ENCODE results near the gene KDM4C. TPM values are rescaled to one million over a fixed set of nuclear protein-coding genes. Genes with fewer than 3 reads are reported as not detected.

KDM4C gene
- polyA plus RNA-seq, 2 of the 4 experiments (the other 2 are of a cell fraction): 9.6 to 15.6 TPM

DNA sequence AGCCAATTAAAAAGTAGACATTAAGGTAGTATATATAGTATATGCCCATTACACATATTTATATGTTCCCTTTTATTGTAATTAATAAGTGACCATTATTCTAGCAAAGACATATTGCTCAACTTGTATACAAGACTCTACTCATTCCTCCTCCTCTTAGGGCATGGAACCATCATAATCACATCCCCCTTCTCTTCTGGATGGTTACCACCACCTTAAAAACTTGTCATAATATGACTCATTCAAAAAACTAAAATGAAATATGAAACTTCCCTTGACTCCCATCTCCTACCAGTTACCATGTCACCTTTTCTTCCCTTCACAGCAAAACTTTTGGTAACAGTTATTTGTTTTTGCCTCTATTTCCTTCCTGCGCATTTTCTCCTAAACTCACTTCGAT lies 438.7 kb downstream of the KDM4C start:
- FAIRE-seq (no peak), DNase-seq (ENCODE audit: low read depth in 1 of 2, low spot score in 1 of 2) (no peak), ATAC-seq (no peak)
- no peak overlapping the region for H3K4me3 ChIP-seq
- TF ChIP-seq E2F6 (IDR thresholded peaks at IDR 0.05; ENCODE audit: borderline replicate concordance, low read depth) (no peak), EHF (CRISPR knock-in tag; IDR thresholded peaks at IDR 0.05) (no peak), GATA3 (IDR thresholded peaks at IDR 0.05; ENCODE audit: borderline replicate concordance) (no peak), POLR2AphosphoS2 (conservative IDR thresholded peaks at IDR 0.05; ENCODE audit: low read length) (no peak), CEBPB (IDR thresholded peaks at IDR 0.05) (no peak), TP53 (CRISPR knock-in tag; IDR thresholded peaks at IDR 0.05) (no peak), ZNF302 (CRISPR knock-in tag; IDR thresholded peaks at IDR 0.05) (no peak), PHF8 (IDR thresholded peaks at IDR 0.05; ENCODE audit: borderline replicate concordance, low read depth) (no peak), MAZ (IDR thresholded peaks at IDR 0.05; ENCODE audit: borderline replicate concordance, low read depth, low read length) (no peak), JUN (IDR thresholded peaks at IDR 0.05) (no peak)
- TF ChIP-seq, protein P1, sequence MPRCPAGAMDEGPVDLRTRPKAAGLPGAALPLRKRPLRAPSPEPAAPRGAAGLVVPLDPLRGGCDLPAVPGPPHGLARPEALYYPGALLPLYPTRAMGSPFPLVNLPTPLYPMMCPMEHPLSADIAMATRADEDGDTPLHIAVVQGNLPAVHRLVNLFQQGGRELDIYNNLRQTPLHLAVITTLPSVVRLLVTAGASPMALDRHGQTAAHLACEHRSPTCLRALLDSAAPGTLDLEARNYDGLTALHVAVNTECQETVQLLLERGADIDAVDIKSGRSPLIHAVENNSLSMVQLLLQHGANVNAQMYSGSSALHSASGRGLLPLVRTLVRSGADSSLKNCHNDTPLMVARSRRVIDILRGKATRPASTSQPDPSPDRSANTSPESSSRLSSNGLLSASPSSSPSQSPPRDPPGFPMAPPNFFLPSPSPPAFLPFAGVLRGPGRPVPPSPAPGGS (IDR thresholded peaks at IDR 0.05): no peak
- TF ChIP-seq, protein P2, sequence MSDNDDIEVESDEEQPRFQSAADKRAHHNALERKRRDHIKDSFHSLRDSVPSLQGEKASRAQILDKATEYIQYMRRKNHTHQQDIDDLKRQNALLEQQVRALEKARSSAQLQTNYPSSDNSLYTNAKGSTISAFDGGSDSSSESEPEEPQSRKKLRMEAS (IDR thresholded peaks at IDR 0.05): no peak
- 44% methylated on average over 2 of the region's 2 CpGs for WGBS (ENCODE audit: missing lambda C conversion rate)
- H3K9me3 ChIP-seq: no peaks in the 10 kb centered on the region
- CTCF ChIA-PET: interaction anchor here (1.3 kb wide), 1 partner anchor 9 kb away, joined by 3 read pairs; no protein-coding TSS in a partner anchor
- no peak overlapping the region for H3K27ac ChIP-seq
- H3K4me2 ChIP-seq: no peak overlapping the region
- no peaks in the 10 kb centered on the region for H3K4me1 ChIP-seq
- POLR2A ChIA-PET: no interaction called here

- Histone ChIP-seq H3K4me2 (no peak overlapping the region), H3K9me3 (no peaks in the 10 kb centered on the region), H3K4me1 (no peaks in the 10 kb centered on the region), H3K27ac (no peak overlapping the region), H3K4me3 (no peak overlapping the region)
- POLR2A ChIA-PET: no interaction called here
- ATAC-seq: no peak
- DNase-seq (ENCODE audit: low read depth in 1 of 2, low spot score in 1 of 2): no peak
- CTCF ChIA-PET: interaction anchor here (1.4 kb wide), 1 partner anchor 15 kb away, joined by 3 read pairs; no protein-coding TSS in a partner anchor
- WGBS (ENCODE audit: missing lambda C conversion rate): 39% methylated on average over 5 of the region's 5 CpGs
- no peak for FAIRE-seq
- TF ChIP-seq FOSL2 (IDR thresholded peaks at IDR 0.05) (no peak), FOSL2 (CRISPR knock-in tag; IDR thresholded peaks at IDR 0.05) (no peak), NFE2L2 (conservative IDR thresholded peaks at IDR 0.05; ENCODE audit: low read length) (no peak), PHF8 (IDR thresholded peaks at IDR 0.05; ENCODE audit: borderline replicate concordance, low read depth) (no peak)
- TF ChIP-seq, protein P3, sequence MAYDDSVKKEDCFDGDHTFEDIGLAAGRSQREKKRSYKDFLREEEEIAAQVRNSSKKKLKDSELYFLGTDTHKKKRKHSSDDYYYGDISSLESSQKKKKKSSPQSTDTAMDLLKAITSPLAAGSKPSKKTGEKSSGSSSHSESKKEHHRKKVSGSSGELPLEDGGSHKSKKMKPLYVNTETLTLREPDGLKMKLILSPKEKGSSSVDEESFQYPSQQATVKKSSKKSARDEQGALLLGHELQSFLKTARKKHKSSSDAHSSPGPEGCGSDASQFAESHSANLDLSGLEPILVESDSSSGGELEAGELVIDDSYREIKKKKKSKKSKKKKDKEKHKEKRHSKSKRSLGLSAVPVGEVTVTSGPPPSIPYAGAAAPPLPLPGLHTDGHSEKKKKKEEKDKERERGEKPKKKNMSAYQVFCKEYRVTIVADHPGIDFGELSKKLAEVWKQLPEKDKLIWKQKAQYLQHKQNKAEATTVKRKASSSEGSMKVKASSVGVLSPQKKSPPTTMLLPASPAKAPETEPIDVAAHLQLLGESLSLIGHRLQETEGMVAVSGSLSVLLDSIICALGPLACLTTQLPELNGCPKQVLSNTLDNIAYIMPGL (CRISPR knock-in tag; IDR thresholded peaks at IDR 0.05; ENCODE audit: borderline replicate concordance): no peak
These were observed 443.4 kb downstream of the KDM4C start for GRCh38 chr9:7201196-7201595.

- Histone ChIP-seq H3K4me2 (no peak overlapping the region), H3K4me1 (no peaks in the 10 kb centered on the region), H3K9me3 (no peaks in the 10 kb centered on the region), H3K4me3 (no peak overlapping the region), H3K27ac (no peak overlapping the region)
- ChIA-PET CTCF (interaction anchor here (0.7 kb wide), 1 partner anchor 855 kb away, joined by 3 read pairs; no protein-coding TSS in a partner anchor), POLR2A (no interaction called here)
- no peak for TF ChIP-seq POLR2A (IDR thresholded peaks at IDR 0.05; ENCODE audit: low read length)
- no peak for TF ChIP-seq RCOR1 (IDR thresholded peaks at IDR 0.05; ENCODE audit: low read depth, low read length)
- DNase-seq (ENCODE audit: low read depth in 1 of 2, low spot score in 1 of 2) (no peak), FAIRE-seq (no peak), ATAC-seq (no peak)
- WGBS (ENCODE audit: missing lambda C conversion rate): 34% methylated on average over 4 of the region's 4 CpGs
These were observed 448.0 kb downstream of the KDM4C start for GRCh38 chr9:7205806-7206205.

Data from A549 (cell line).